Measurements from ENCODE around the gene PCSK9. TPM values are rescaled to one million over a fixed set of nuclear protein-coding genes. Genes with fewer than 3 reads are reported as not detected.

Gene PCSK9
- total RNA-seq, 1 donor from 2014 or later = not detected

- DNase-seq (peak; percentile 64), ATAC-seq (ENCODE audit: poor library complexity) (peak; percentile 28)
- intact Hi-C loops (cut with DNase I) = no loop called here
Measured at GRCh38 chr1:55053265-55053954, 14.1 kb downstream of the PCSK9 start.

GRCh38 chr1:55054396-55054795, 15.0 kb downstream of the PCSK9 start:
- no peak for ATAC-seq (ENCODE audit: poor library complexity)
- intact Hi-C loops (cut with DNase I) = no loop called here
- no peak for DNase-seq

GRCh38 chr1:55055084-55055882, 15.9 kb downstream of the PCSK9 start:
- DNase-seq = no peak
- intact Hi-C loops (cut with DNase I) = no loop called here
- no peak for ATAC-seq (ENCODE audit: poor library complexity)

GRCh38 chr1:55055951-55056631, 16.7 kb downstream of the PCSK9 start:
- ATAC-seq (ENCODE audit: poor library complexity) = no peak
- intact Hi-C loops (cut with DNase I) = no loop called here
- DNase-seq = no peak

GRCh38 chr1:55056632-55056992, 17.3 kb downstream of the PCSK9 start:
- no peak for ATAC-seq (ENCODE audit: poor library complexity)
- DNase-seq = no peak
- intact Hi-C loops (cut with DNase I) = no loop called here

GRCh38 chr1:55057270-55057955, 18.1 kb downstream of the PCSK9 start:
- intact Hi-C loops (cut with DNase I) = no loop called here
- DNase-seq = no peak
- ATAC-seq (ENCODE audit: poor library complexity) = no peak

GRCh38 chr1:55057956-55058298, 18.6 kb downstream of the PCSK9 start:
- no peak for ATAC-seq (ENCODE audit: poor library complexity)
- intact Hi-C loops (cut with DNase I) = no loop called here
- no peak for DNase-seq

GRCh38 chr1:55059302-55060132, 20.2 kb downstream of the PCSK9 start:
- intact Hi-C loops (cut with DNase I) = no loop called here
- DNase-seq (no peak), ATAC-seq (ENCODE audit: poor library complexity) (no peak)

GRCh38 chr1:55060133-55060999, 21.0 kb downstream of the PCSK9 start:
- no peak for DNase-seq
- intact Hi-C loops (cut with DNase I) = no loop called here
- ATAC-seq (ENCODE audit: poor library complexity) = no peak

- ATAC-seq (ENCODE audit: poor library complexity) (no peak), DNase-seq (no peak)
- intact Hi-C loops (cut with DNase I) = no loop called here
Measured at GRCh38 chr1:55061000-55061705, 21.8 kb downstream of the PCSK9 start.

GRCh38 chr1:55061706-55062321, 22.5 kb downstream of the PCSK9 start:
- DNase-seq = no peak
- intact Hi-C loops (cut with DNase I) = no loop called here
- ATAC-seq (ENCODE audit: poor library complexity) = no peak

- DNase-seq (no peak), ATAC-seq (ENCODE audit: poor library complexity) (no peak)
- intact Hi-C loops (cut with DNase I) = no loop called here
Measured at GRCh38 chr1:55062801-55063576, 23.6 kb downstream of the PCSK9 start.

GRCh38 chr1:55063577-55063942, 24.2 kb downstream of the PCSK9 start:
- ATAC-seq (ENCODE audit: poor library complexity) (no peak), DNase-seq (no peak)
- intact Hi-C loops (cut with DNase I) = no loop called here

- DNase-seq = no peak
- intact Hi-C loops (cut with DNase I) = no loop called here
- ATAC-seq (ENCODE audit: poor library complexity) = peak; percentile 9
Measured at GRCh38 chr1:55064071-55064581, 24.8 kb downstream of the PCSK9 start.

- intact Hi-C loops (cut with DNase I) = no loop called here
- peak; percentile 66 for ATAC-seq (ENCODE audit: poor library complexity)
- peak; percentile 78 for DNase-seq
Measured at GRCh38 chr1:55064861-55065263, 25.5 kb downstream of the PCSK9 start.

GRCh38 chr1:55065648-55066047, 26.3 kb downstream of the PCSK9 start:
- DNase-seq (no peak), ATAC-seq (ENCODE audit: poor library complexity) (no peak)
- intact Hi-C loops (cut with DNase I) = no loop called here
